ENCODE results near the gene HLA-DQB1. TPM values are rescaled to one million over a fixed set of nuclear protein-coding genes. Genes with fewer than 3 reads are reported as not detected.
A peak's percentile ranks its signal among the peaks of the same experiment; 100 is the strongest.
"Not testable (repeated sequence)": the region's sequence is repeated elsewhere in the genome, so short reads cannot be mapped to it uniquely, and the experiment has no call there.

Gene HLA-DQB1
- total RNA-seq (2014; rRNA removed; shearing (Covaris generic)): under 0.01 TPM in 1 of 2 replicates, not detected in the other

DNA sequence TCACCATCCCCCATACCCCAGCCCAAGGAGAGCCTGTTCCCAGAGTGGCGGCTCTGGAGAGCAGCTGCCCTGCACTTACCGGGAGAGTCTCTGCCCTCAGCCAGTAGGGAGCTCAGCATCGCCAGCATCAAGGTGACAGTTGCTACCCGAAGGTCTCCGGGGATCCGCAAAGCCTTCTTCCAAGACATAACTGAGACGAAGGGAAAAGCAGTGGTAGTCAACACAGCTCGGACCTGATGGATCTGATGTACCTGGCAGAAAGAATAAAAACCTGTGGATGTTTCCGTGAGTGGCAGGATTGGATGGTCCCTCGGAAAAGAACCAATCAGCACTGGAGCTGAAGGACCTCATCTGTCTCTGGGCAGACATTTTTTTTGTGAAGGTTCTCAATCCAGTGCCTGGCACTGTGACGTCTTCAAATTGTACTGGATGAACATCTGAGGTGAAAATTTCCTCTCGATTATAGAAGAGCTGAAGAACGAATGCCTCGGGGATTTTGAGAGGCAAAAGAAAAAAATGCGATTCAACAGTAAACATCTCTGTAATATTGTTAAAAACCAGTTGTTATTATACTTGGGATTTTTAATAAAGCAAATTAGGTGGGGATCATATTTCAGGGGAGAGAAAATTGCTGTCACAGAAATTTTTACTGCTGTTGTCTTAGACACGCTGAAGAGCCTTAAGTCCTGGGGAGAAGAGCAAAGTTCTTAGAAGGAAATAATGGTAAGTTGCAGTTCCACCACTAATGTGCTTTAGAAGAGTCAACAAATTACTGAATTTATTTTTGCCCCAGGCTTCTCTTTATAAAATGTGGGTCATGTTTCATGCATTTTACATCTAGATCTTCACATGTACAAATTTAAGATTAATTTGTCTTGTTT lies at the start of gene HLA-DQB1:
HLA-DQB1 (minus strand) TSS at position 238 of the 881 bp plus-strand sequence; CDS start at position 188, 50 bp downstream.
- Histone ChIP-seq H3K36me3 (replicated peaks; ENCODE audit: control insufficient read depth, insufficient read depth, low read length) (no peaks in the 10 kb centered on the region), H3K27me3 (ENCODE audit: control insufficient read depth, insufficient read depth, low read length) (no peaks in the 10 kb centered on the region; the same call in 1 of the 2 replicates), H3K4me3 (ENCODE audit: insufficient read depth, low read depth, low read length) (no peak within 1 kb of the TSS; the same call in 1 of the 2 replicates)
- peak; percentile 52 for DNase-seq

DNA sequence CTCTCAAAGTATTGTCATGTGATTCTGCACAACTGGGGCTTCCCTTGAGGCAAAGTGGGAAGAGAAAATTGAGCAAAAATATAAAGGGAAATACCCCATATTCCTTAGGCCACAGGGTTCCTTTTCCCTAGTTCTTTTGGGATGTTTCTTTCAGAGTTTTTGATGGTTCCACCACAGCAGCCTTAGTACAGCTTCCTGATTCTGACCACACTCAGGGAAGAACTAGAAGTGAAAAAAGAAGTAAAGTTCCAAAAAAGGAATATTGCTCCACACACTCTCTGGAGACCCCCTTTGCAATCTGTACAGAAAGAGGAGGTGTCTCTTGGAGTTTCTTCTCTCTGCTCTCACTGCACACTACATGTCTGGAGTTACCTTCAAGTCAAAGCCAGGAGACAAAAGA lies 46.8 kb upstream of the HLA-DQB1 start:
- DNase-seq: no peak
- H3K4me3 ChIP-seq (ENCODE audit: insufficient read depth, low read depth, low read length): no peak overlapping the region
- H3K27me3 ChIP-seq (ENCODE audit: control insufficient read depth, insufficient read depth, low read length): no peaks in the 10 kb centered on the region
- H3K36me3 ChIP-seq (replicated peaks; ENCODE audit: control insufficient read depth, insufficient read depth, low read length): no peaks in the 10 kb centered on the region

DNA sequence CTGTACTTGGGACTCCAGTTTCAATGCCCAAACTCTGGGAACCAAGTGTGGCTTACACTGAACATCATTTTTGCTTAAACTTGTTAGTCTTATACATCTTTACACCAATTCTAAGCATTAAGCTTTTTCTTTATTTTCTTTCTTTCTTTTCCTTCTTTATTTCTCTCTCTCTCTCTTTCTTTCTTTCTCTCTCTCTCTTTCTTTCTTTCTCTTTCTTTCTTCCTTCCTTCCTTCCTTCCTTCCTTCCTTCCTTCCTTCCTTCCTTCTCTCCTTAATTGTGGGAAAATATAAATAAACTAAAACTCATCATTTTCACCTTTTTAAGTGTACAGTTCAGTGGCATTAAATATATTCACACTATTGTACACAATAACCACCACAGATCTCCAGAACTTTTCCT lies 43.2 kb upstream of the HLA-DQB1 start:
- Histone ChIP-seq H3K27me3 (ENCODE audit: control insufficient read depth, insufficient read depth, low read length) (no peaks in the 10 kb centered on the region), H3K4me3 (ENCODE audit: insufficient read depth, low read depth, low read length) (no peak overlapping the region), H3K36me3 (replicated peaks; ENCODE audit: control insufficient read depth, insufficient read depth, low read length) (no peaks in the 10 kb centered on the region)
- DNase-seq: no peak

GRCh38 chr6:32705164-32705563 lies 38.7 kb upstream of the HLA-DQB1 start:
- H3K4me3 ChIP-seq (ENCODE audit: insufficient read depth, low read depth, low read length); H3K36me3 ChIP-seq (replicated peaks; ENCODE audit: control insufficient read depth, insufficient read depth, low read length); H3K27me3 ChIP-seq (ENCODE audit: control insufficient read depth, insufficient read depth, low read length); DNase-seq: not testable (repeated sequence)

DNA sequence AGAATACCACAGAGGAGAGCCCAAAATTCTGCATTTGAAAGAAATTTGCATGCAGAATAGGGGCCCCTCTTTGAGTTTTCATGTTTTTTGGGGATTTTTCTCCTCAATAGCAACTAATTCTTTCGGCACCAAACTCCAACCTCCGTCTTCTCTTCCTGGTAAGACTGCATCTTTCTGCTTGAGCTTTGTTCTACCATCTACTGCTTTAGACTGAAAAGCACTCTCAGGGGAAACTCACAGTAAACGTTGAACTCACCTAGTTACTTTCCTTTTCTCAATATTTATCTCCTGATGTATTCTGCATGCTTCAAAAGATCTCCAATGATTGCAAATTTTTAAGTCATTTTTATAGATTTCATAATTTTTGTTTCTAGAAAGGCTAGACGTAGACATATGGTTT lies 36.9 kb upstream of the HLA-DQB1 start:
- Histone ChIP-seq H3K4me3 (ENCODE audit: insufficient read depth, low read depth, low read length) (no peak overlapping the region), H3K27me3 (ENCODE audit: control insufficient read depth, insufficient read depth, low read length) (no peaks in the 10 kb centered on the region), H3K36me3 (replicated peaks; ENCODE audit: control insufficient read depth, insufficient read depth, low read length) (no peaks in the 10 kb centered on the region)
- no peak for DNase-seq

DNA sequence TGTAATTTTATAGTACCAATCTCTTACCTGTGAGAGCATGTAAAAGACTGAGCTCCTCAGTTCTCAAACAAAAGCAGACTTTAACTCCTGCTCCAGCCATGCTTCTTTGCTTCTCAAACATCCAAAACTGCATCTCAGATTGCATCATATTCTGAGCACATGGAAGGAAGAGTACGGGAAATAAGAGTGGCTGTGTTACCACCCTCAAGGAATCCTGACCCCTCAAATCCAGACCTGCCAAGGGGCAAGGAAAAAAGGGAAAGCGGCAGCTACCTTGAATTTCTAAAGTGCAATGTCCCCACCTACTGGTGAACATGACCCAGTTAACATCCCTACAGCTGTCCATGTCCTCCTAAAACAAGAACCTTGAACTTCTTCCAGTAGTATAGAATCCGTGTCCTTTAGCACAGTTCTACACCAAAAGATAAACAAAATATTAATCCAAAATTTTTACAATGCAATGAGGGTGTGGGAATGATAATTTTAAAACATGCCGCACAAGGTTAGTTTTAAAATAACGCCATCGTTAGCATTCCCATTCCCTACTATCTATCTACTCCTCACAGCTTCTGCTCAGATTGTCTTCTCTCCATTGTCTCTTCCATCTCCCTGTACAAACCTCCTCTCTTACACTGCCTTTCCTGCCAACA lies 34.1 kb upstream of the HLA-DQB1 start:
- no peaks in the 10 kb centered on the region for H3K36me3 ChIP-seq (replicated peaks; ENCODE audit: control insufficient read depth, insufficient read depth, low read length)
- H3K27me3 ChIP-seq (ENCODE audit: control insufficient read depth, insufficient read depth, low read length): no peaks in the 10 kb centered on the region; the same call in 1 of the 2 replicates
- no peak overlapping the region for H3K4me3 ChIP-seq (ENCODE audit: insufficient read depth, low read depth, low read length)
- peak; percentile 75 for DNase-seq

- no peak overlapping the region for H3K4me3 ChIP-seq (ENCODE audit: insufficient read depth, low read depth, low read length)
- DNase-seq: no peak
- H3K27me3 ChIP-seq (ENCODE audit: control insufficient read depth, insufficient read depth, low read length): no peaks in the 10 kb centered on the region; the same call in 1 of the 2 replicates
- no peaks in the 10 kb centered on the region for H3K36me3 ChIP-seq (replicated peaks; ENCODE audit: control insufficient read depth, insufficient read depth, low read length)
Observed at GRCh38 chr6:32697031-32697430, 30.6 kb upstream of the HLA-DQB1 start.

DNA sequence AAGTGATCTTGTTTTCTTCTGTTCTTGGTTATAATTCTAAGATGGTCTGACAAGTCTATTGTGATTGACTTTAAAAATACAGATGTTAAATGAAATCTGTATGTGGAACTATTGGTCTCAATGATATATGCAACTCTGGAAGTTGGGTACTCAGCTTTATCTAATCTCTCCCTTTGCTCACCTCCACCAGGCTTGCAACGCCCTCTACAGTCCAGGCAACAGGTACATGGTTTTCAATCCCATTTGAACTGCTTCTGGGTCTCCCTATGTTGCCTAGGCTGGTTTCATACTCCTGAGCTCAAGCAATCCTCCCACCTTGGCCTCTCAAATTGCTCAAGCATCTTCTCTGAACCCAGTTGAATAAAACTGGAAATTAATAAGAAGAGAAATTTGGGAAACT lies 25.6 kb upstream of the HLA-DQB1 start:
- no peaks in the 10 kb centered on the region for H3K36me3 ChIP-seq (replicated peaks; ENCODE audit: control insufficient read depth, insufficient read depth, low read length)
- DNase-seq: peak; percentile 44
- H3K4me3 ChIP-seq (ENCODE audit: insufficient read depth, low read depth, low read length): no peak overlapping the region
- no peaks in the 10 kb centered on the region; the same call in 1 of the 2 replicates for H3K27me3 ChIP-seq (ENCODE audit: control insufficient read depth, insufficient read depth, low read length)

GRCh38 chr6:32689531-32690501 lies 23.4 kb upstream of the HLA-DQB1 start:
- DNase-seq: no peak
- H3K4me3 ChIP-seq (ENCODE audit: insufficient read depth, low read depth, low read length): no peak overlapping the region
- H3K36me3 ChIP-seq (replicated peaks; ENCODE audit: control insufficient read depth, insufficient read depth, low read length): no peaks in the 10 kb centered on the region
- H3K27me3 ChIP-seq (ENCODE audit: control insufficient read depth, insufficient read depth, low read length): no peaks in the 10 kb centered on the region

- Histone ChIP-seq H3K36me3 (replicated peaks; ENCODE audit: control insufficient read depth, insufficient read depth, low read length) (no peaks in the 10 kb centered on the region), H3K4me3 (ENCODE audit: insufficient read depth, low read depth, low read length) (no peak overlapping the region), H3K27me3 (ENCODE audit: control insufficient read depth, insufficient read depth, low read length) (no peaks in the 10 kb centered on the region)
- DNase-seq: no peak
Observed at GRCh38 chr6:32685603-32686002, 19.1 kb upstream of the HLA-DQB1 start.

- no peaks in the 10 kb centered on the region for H3K36me3 ChIP-seq (replicated peaks; ENCODE audit: control insufficient read depth, insufficient read depth, low read length)
- no peaks in the 10 kb centered on the region for H3K27me3 ChIP-seq (ENCODE audit: control insufficient read depth, insufficient read depth, low read length)
- DNase-seq: no peak
- no peak overlapping the region for H3K4me3 ChIP-seq (ENCODE audit: insufficient read depth, low read depth, low read length)
Observed at GRCh38 chr6:32684246-32684645, 17.8 kb upstream of the HLA-DQB1 start.

DNA sequence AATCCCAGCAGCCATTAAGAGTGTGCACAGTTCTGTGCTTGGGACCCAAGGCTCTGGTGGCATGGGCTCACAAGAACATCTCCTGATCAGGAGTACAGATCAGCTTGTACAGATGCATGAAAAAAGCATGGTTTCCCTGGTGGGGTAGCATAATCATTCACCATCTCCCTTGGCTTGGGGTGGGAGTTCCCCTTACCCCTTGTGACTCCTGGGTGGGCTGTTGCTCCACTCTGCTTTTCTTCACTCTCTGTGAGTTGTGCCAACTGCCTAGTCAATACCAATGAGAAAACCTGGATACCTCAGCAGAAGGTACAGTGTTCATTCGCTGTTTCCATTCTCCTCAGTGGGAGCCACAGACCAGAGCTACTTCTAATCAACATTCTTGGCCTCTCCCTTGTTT lies 13.6 kb upstream of the HLA-DQB1 start:
- DNase-seq: no peak
- Histone ChIP-seq H3K4me3 (ENCODE audit: insufficient read depth, low read depth, low read length) (no peak overlapping the region), H3K27me3 (ENCODE audit: control insufficient read depth, insufficient read depth, low read length) (no peaks in the 10 kb centered on the region), H3K36me3 (replicated peaks; ENCODE audit: control insufficient read depth, insufficient read depth, low read length) (no peaks in the 10 kb centered on the region)

GRCh38 chr6:32679492-32679891 lies 13.0 kb upstream of the HLA-DQB1 start:
- no peaks in the 10 kb centered on the region for H3K36me3 ChIP-seq (replicated peaks; ENCODE audit: control insufficient read depth, insufficient read depth, low read length)
- H3K27me3 ChIP-seq (ENCODE audit: control insufficient read depth, insufficient read depth, low read length): no peaks in the 10 kb centered on the region
- DNase-seq: no peak
- H3K4me3 ChIP-seq (ENCODE audit: insufficient read depth, low read depth, low read length): no peak overlapping the region

DNA sequence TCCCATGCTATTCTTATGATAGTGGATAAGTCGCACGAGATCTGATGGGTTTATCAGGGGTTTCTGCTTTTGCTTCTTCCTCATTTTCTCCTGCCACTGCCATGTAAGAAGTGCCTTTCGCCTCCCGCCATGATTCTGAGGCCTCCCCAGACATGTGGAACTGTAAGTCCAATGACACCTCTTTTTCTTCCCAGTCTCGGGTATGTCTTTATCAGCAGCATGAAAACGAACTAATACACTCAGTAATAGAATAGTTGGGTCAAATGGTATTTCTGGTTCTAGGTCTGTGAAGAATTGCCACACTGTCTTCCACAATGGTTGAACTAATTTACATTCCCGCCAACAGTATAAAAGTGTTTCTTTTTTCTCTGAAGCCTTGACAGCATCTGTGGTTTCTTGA lies 7.7 kb upstream of the HLA-DQB1 start:
- H3K4me3 ChIP-seq (ENCODE audit: insufficient read depth, low read depth, low read length); H3K36me3 ChIP-seq (replicated peaks; ENCODE audit: control insufficient read depth, insufficient read depth, low read length); H3K27me3 ChIP-seq (ENCODE audit: control insufficient read depth, insufficient read depth, low read length); DNase-seq: not testable (repeated sequence)

All from H7 (cell line).